HEK293 (cell line): ENCODE data around the gene INO80C.

Source experiments
- CTCF ChIA-PET: fragments of 350-600 bp; formaldehyde crosslinking; extraction: SDS; loops from one replicate; lab custom pipeline; 2021; ENCODE audit warnings: antibody characterized with exemption; lab: Yijun Ruan, JAX
- POLR2A ChIA-PET: fragments of 300-600 bp; formaldehyde crosslinking; extraction: SDS; loops from one replicate; lab custom pipeline; 2020; ENCODE audit warnings: antibody characterized with exemption, inconsistent platforms; lab: Yijun Ruan, JAX
- H3K27ac ChIP-seq: fragments of 200-500 bp; sonication (Bioruptor generic); 2 replicates; pipeline ENCODE4 v1.5.1; 2014; ENCODE audit warnings: low read depth, low read length, control low read depth, inconsistent platforms; ENCODE audit errors: extremely low read depth
- H3K36me3 ChIP-seq, 2 experiments: fragments of 200-500 bp in 1 of 2; sonication (Bioruptor generic) in 1 of 2; 1 replicate in 1 of 2; 2 replicates in 1 of 2; pipeline ENCODE4 v1.5.1; 2014 to 2017; ENCODE audit warnings: inconsistent platforms in 2 of 2, low read length in 2 of 2; ENCODE audit not compliant: control insufficient read depth in 2 of 2, insufficient read depth in 1 of 2
- H3K4me1 ChIP-seq: fragments of 200-500 bp; sonication (Bioruptor generic); 2 replicates; pipeline ENCODE4 v1.5.1; 2014; ENCODE audit warnings: mild to moderate bottlenecking, low read length, inconsistent platforms; ENCODE audit not compliant: control insufficient read depth, insufficient read depth
- H3K4me3 ChIP-seq: 2 replicates; pipeline ENCODE4 v1.5.1; 2011; ENCODE audit warnings: low read depth, mild to moderate bottlenecking, control low read depth, low read length, moderate library complexity
- H3K9me3 ChIP-seq: fragments of 200-500 bp; sonication (Bioruptor generic); 2 replicates; pipeline ENCODE4 v1.5.1; 2014; ENCODE audit warnings: low read depth, low read length, inconsistent platforms; ENCODE audit not compliant: control insufficient read depth, insufficient read depth
- PRDM10 ChIP-seq: fragments of 450-650 bp; formaldehyde crosslinking; IDR thresholded peaks from 2 replicates; pipeline ENCODE4 v1.5.1; 2016; ENCODE audit warnings: missing biosample characterization, missing genetic modification characterization
- REST ChIP-seq: fragments of 450-650 bp; formaldehyde crosslinking; IDR thresholded peaks from 2 replicates; pipeline ENCODE4 v1.5.1; 2016; ENCODE audit warnings: missing biosample characterization, missing genetic modification characterization
- SCRT2 ChIP-seq: fragments of 450-650 bp; formaldehyde crosslinking; IDR thresholded peaks from 2 replicates; pipeline ENCODE4 v1.5.1; 2016; ENCODE audit warnings: missing biosample characterization, missing genetic modification characterization
- ZNF112 ChIP-seq: fragments of 450-650 bp; formaldehyde crosslinking; IDR thresholded peaks from 2 replicates; pipeline ENCODE4 v1.5.0; 2017; ENCODE audit warnings: missing biosample characterization, missing genetic modification characterization
- ZNF133 ChIP-seq: fragments of 450-650 bp; formaldehyde crosslinking; IDR thresholded peaks from 2 replicates; pipeline ENCODE4 v1.5.1; 2016; ENCODE audit warnings: missing biosample characterization, missing genetic modification characterization
- ZNF140 ChIP-seq: fragments of 450-650 bp; formaldehyde crosslinking; IDR thresholded peaks from 2 replicates; pipeline ENCODE4 v1.5.1; 2016; ENCODE audit warnings: missing biosample characterization, missing genetic modification characterization
- ZNF19 ChIP-seq: fragments of 450-650 bp; formaldehyde crosslinking; IDR thresholded peaks from 2 replicates; pipeline ENCODE4; 2016; ENCODE audit warnings: missing biosample characterization, missing genetic modification characterization, low read depth
- ZNF24 ChIP-seq: fragments of 450-650 bp; formaldehyde crosslinking; IDR thresholded peaks from 2 replicates; pipeline ENCODE4 v1.5.1; 2016; ENCODE audit warnings: missing biosample characterization, missing genetic modification characterization
- ZNF280D ChIP-seq: fragments of 450-650 bp; formaldehyde crosslinking; IDR thresholded peaks from 2 replicates; pipeline ENCODE4 v1.5.1; 2016; ENCODE audit warnings: missing biosample characterization, missing genetic modification characterization
- ZNF529 ChIP-seq: fragments of 450-650 bp; formaldehyde crosslinking; IDR thresholded peaks from 2 replicates; pipeline ENCODE4 v1.5.1; 2017; ENCODE audit warnings: missing genetic modification characterization, missing biosample characterization; ENCODE audit not compliant: insufficient replicate concordance
- ZNF600 ChIP-seq: fragments of 450-650 bp; formaldehyde crosslinking; IDR thresholded peaks from 2 replicates; pipeline ENCODE4 v1.5.1; 2016; ENCODE audit warnings: missing biosample characterization, missing genetic modification characterization
- ZNF610 ChIP-seq: fragments of 450-650 bp; formaldehyde crosslinking; IDR thresholded peaks from 2 replicates; pipeline ENCODE4 v1.5.1; 2016; ENCODE audit warnings: missing biosample characterization, missing genetic modification characterization, borderline replicate concordance
- ZNF658 ChIP-seq: fragments of 450-650 bp; formaldehyde crosslinking; IDR thresholded peaks from 2 replicates; pipeline ENCODE4; 2016; ENCODE audit warnings: missing biosample characterization, missing genetic modification characterization
- ZNF670 ChIP-seq: fragments of 450-650 bp; formaldehyde crosslinking; IDR thresholded peaks from 2 replicates; pipeline ENCODE4 v1.5.1; 2016; ENCODE audit warnings: missing biosample characterization, missing genetic modification characterization, low read depth
- ZNF791 ChIP-seq: fragments of 450-650 bp; formaldehyde crosslinking; IDR thresholded peaks from 2 replicates; pipeline ENCODE4 v1.5.1; 2016; ENCODE audit warnings: missing biosample characterization, missing genetic modification characterization
- ZSCAN16 ChIP-seq: fragments of 450-650 bp; formaldehyde crosslinking; IDR thresholded peaks from 2 replicates; pipeline ENCODE4 v1.5.1; 2016; ENCODE audit warnings: missing biosample characterization, missing genetic modification characterization
- ZSCAN30 ChIP-seq: fragments of 450-650 bp; IDR thresholded peaks from 2 replicates; pipeline ENCODE4 v1.5.1; 2018; ENCODE audit warnings: missing biosample characterization, mild to moderate bottlenecking, missing genetic modification characterization, moderate library complexity

The INO80C gene

GRCh38 chr18:35514283-35514682 lies 16.5 kb upstream of the INO80C start:
- H3K9me3 ChIP-seq = no peaks in the 10 kb centered on the region
- CTCF ChIA-PET = no interaction called here
- POLR2A ChIA-PET = interaction anchor here (1.6 kb wide), 1 partner anchor 17 kb away, joined by 10 read pairs; the partner anchor contains the start of gene INO80C
- TF ChIP-seq ZNF24 (tag by site-specific recombination) (no peak), ZSCAN30 (tag by site-specific recombination) (no peak), ZNF19 (tag by site-specific recombination) (no peak), REST (no peak), ZNF280D (tag by site-specific recombination) (no peak), ZNF791 (tag by site-specific recombination) (no peak), ZNF133 (tag by site-specific recombination) (no peak), ZNF600 (tag by site-specific recombination) (no peak), ZNF140 (tag by site-specific recombination) (no peak), ZNF658 (no peak), ZSCAN16 (tag by site-specific recombination) (no peak), SCRT2 (tag by site-specific recombination) (no peak), ZNF112 (no peak), ZNF529 (tag by site-specific recombination) (no peak), PRDM10 (no peak), ZNF610 (tag by site-specific recombination) (no peak), ZNF670 (tag by site-specific recombination) (no peak)
- H3K4me3 ChIP-seq = no peak overlapping the region
- no peaks in the 10 kb centered on the region for H3K36me3 ChIP-seq
- no peak overlapping the region for H3K27ac ChIP-seq
- H3K4me1 ChIP-seq = no peaks in the 10 kb centered on the region
